Purkinje cell (primary cell): Measurements from ENCODE around the gene PPP4R1. TPM values are rescaled to one million over a fixed set of nuclear protein-coding genes. Genes with fewer than 3 reads are reported as not detected.

ENCODE experiments used
- polyA plus RNA-seq: library from polyadenylated mRNA; unstranded; fragments of >200 nt; fragmentation: Nextera tagmentation; gene quantifications from 2 replicates; pipeline ENCODE4 v1.2.1, GENCODE V29; 2014

Gene PPP4R1
- 10.6 and 13.3 TPM in 2 replicates for polyA plus RNA-seq

DNA sequence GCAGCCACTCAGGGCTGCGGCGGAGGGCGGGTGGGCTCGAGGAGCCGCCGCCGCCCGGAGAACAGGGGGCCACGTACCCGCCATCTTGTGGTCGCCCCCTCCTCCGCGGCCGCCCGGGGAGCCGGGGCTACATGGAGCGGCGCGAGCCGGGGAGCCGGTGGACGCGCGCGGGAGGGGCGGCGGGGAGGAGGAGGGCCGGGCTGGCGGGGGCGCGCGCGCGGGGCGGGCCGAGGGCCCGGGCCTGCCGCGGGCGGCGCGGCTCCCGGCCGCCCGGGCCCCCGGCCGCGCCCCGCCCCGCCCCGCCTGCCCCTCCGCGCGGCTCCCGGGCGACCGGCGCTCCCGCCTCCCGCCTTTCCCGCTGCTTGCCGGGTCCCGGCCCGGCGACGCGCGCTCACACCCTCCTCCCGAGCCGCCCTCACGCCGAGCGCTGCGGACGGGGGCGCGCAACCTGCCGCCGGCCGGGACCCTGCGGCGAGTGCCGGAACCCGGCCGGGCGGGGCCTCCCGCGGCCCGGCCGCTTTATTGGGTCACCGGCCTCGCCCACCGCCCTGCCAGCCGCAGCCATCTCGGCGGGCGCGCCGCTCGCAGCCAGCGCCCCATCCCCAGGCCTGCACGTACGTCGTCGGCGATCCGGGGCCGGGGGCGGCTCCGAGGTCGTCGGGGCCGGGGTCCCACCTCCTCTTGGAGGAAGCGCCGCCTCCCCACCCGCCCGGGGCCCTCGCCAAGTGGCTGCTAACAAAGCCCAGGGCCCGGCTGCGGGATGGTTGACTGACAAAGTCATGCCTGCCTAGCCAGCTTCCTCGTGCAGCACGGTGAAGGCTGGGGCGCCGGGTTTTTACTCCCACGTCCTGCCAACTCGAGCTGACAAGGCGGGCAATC is at the start of gene PPP4R1:
Gene PPP4R1 (minus strand): TSS at position 159 of the 879 bp plus-strand sequence. CDS start 75 bp downstream, at position 84.

Other genes with a start within 250 kb of the PPP4R1 start
- gene RALBP1, start 139.0 kb downstream of the PPP4R1 start, polyA plus RNA-seq = 12.8 and 22.5 TPM in 2 replicates
- 12.6 and 13.1 TPM in 2 replicates for gene RAB31, start 93.7 kb upstream of the PPP4R1 start, polyA plus RNA-seq